GM12878 (cell line): Measurements from ENCODE around the gene CAMK2D. TPM values are rescaled to one million over a fixed set of nuclear protein-coding genes. Genes with fewer than 3 reads are reported as not detected.

Experiments used
- ATAC-seq: fragments of 200-7000 bp; cut with Tn5 transposase; 3 replicates; pipeline ENCODE4 v1.9.1; 2020; ENCODE audit warnings: mild to moderate bottlenecking, moderate library complexity
- BruUV-seq: library from RNA; stranded (reverse); fragments of 400-500 nt; replicated peaks from 2 replicates; lab custom pipeline; 2021; lab: Mats Ljungman, UMichigan
- CTCF ChIA-PET: fragments of 300-600 bp; sonication (Branson Sonifier 250); formaldehyde crosslinking; extraction: SDS; loops from one replicate; lab custom pipeline; 2021; ENCODE audit warnings: inconsistent platforms; lab: Yijun Ruan, JAX
- POLR2A ChIA-PET: fragments of 350-600 bp; formaldehyde crosslinking; extraction: SDS; loops from one replicate; lab custom pipeline; 2021; ENCODE audit warnings: inconsistent platforms; lab: Charles Lee
- RAD21 ChIA-PET: fragments of 300-600 bp; sonication (Branson Sonifier 250); formaldehyde crosslinking; loops from one replicate; lab custom pipeline; 2023; ENCODE audit warnings: antibody characterized with exemption; ENCODE audit not compliant: unreplicated experiment; lab: Charles Lee
- SMC1A ChIA-PET: fragments of 300-600 bp; sonication (Branson Sonifier 250); formaldehyde crosslinking; loops from one replicate; lab custom pipeline; 2023; ENCODE audit not compliant: unreplicated experiment, uncharacterized antibody; lab: Charles Lee
- DNase-seq: peaks from one replicate; pipeline ENCODE4 v3.0.0-alpha.2; 2011; ENCODE audit warnings: low read depth, low spot score
- FAIRE-seq: peaks from 3 replicates; lab custom pipeline; 2011; peaks lifted over from hg19 to GRCh38; lab: Jason Lieb, UNC
- H2AFZ ChIP-seq: 2 replicates; pipeline ENCODE4 v1.6.0; 2011; ENCODE audit warnings: low read depth, low read length, control low read depth; ENCODE audit not compliant: control insufficient read depth
- H3K27ac ChIP-seq: 2 replicates; pipeline ENCODE4 v1.5.1; 2011; ENCODE audit warnings: control low read depth; ENCODE audit not compliant: control insufficient read depth, insufficient read depth
- H3K27me3 ChIP-seq, 2 experiments: replicated peaks in 1 of 2; 2 replicates each; pipeline versions ENCODE4 v1.6.0 to v1.6.1; 2011; ENCODE audit warnings: low read length in 1 of 2; ENCODE audit not compliant: control insufficient read depth in 2 of 2, insufficient read depth in 2 of 2
- H3K36me3 ChIP-seq, 2 experiments: 2 replicates each; pipeline ENCODE4 v1.5.1; 2011; ENCODE audit warnings: low read length in 1 of 2; ENCODE audit not compliant: control insufficient read depth in 2 of 2, insufficient read depth in 2 of 2
- H3K4me1 ChIP-seq: 2 replicates; pipeline ENCODE4 v1.6.1; 2011; ENCODE audit warnings: mild to moderate bottlenecking, low read length, moderate library complexity, mixed read lengths; ENCODE audit not compliant: control insufficient read depth, insufficient read depth
- H3K4me2 ChIP-seq: 2 replicates; pipeline ENCODE4 v1.6.0; 2011; ENCODE audit warnings: control low read depth; ENCODE audit not compliant: control insufficient read depth, insufficient read depth
- H3K4me3 ChIP-seq: fragments of 200-600 bp; sonication (generic); 2 replicates; pipeline ENCODE4 v1.5.1; 2016
- H3K79me2 ChIP-seq: 2 replicates; pipeline ENCODE4 v1.6.0; 2011; ENCODE audit warnings: low read length; ENCODE audit not compliant: control insufficient read depth, insufficient read depth
- H3K9ac ChIP-seq: 2 replicates; pipeline ENCODE4 v1.8.0; 2011; ENCODE audit warnings: low read length, control low read depth, mixed read lengths; ENCODE audit not compliant: control insufficient read depth, insufficient read depth
- H3K9me3 ChIP-seq: replicated peaks from 3 replicates; pipeline ENCODE4 v1.5.1; 2011; ENCODE audit warnings: mild to moderate bottlenecking, low read length; ENCODE audit not compliant: control insufficient read depth, insufficient read depth
- H4K20me1 ChIP-seq: 2 replicates; pipeline ENCODE4 v1.6.0; 2011; ENCODE audit not compliant: control insufficient read depth, insufficient read depth
- CEBPB ChIP-seq, 2 experiments: fragments of 150-350 bp in 1 of 2; IDR thresholded peaks; 2 replicates each; pipeline ENCODE4 v1.6.1; 2012 to 2014; ENCODE audit warnings: low read depth in 2 of 2, low read length in 2 of 2, borderline replicate concordance in 1 of 2, inconsistent platforms in 1 of 2
- CHD1 ChIP-seq: IDR thresholded peaks from 2 replicates; pipeline ENCODE4 v1.6.1; 2012; ENCODE audit warnings: low read depth, low read length, improper control_type of control experiment
- FOS ChIP-seq: IDR thresholded peaks from 3 replicates; pipeline ENCODE4 v1.6.1; 2011; ENCODE audit warnings: borderline replicate concordance; ENCODE audit not compliant: insufficient read length; ENCODE audit errors: extremely low read depth
- GABPA ChIP-seq: IDR thresholded peaks from 2 replicates; pipeline ENCODE4 v1.6.1; 2014; ENCODE audit warnings: antibody characterized with exemption, low read depth, mild to moderate bottlenecking, inconsistent platforms
- LARP7 ChIP-seq: fragments of 450-650 bp; IDR thresholded peaks from 2 replicates; pipeline ENCODE4 v1.6.1; 2017; ENCODE audit warnings: mild to moderate bottlenecking
- MYB ChIP-seq: fragments of 150-350 bp; IDR thresholded peaks from 2 replicates; pipeline ENCODE4 v1.6.1; 2014; ENCODE audit warnings: mild to moderate bottlenecking, low read depth, low read length, borderline replicate concordance
- NFYB ChIP-seq: IDR thresholded peaks from 2 replicates; pipeline ENCODE4 v1.6.1; 2011; ENCODE audit warnings: low read depth, mild to moderate bottlenecking, low read length, improper control_type of control experiment, moderate library complexity; ENCODE audit not compliant: insufficient read depth
- RELA ChIP-seq: fragments of 450-650 bp; IDR thresholded peaks from 2 replicates; pipeline ENCODE4 v1.8.0; 2014; ENCODE audit warnings: borderline replicate concordance; ENCODE audit not compliant: partially characterized antibody
- SMAD5 ChIP-seq: IDR thresholded peaks from 2 replicates; pipeline ENCODE4 v1.6.1; 2016; ENCODE audit warnings: antibody characterized with exemption, low read depth
- SREBF2 ChIP-seq: IDR thresholded peaks from 2 replicates; pipeline ENCODE4 v1.6.1; 2012; ENCODE audit warnings: mild to moderate bottlenecking, low read length
- STAT3 ChIP-seq: IDR thresholded peaks from 2 replicates; pipeline ENCODE4 v1.6.1; 2011; ENCODE audit warnings: low read depth, low read length, improper control_type of control experiment
- TARDBP ChIP-seq: IDR thresholded peaks from 2 replicates; pipeline ENCODE4 v1.6.1; 2016; ENCODE audit warnings: borderline replicate concordance
- TCF12 ChIP-seq: IDR thresholded peaks from 2 replicates; pipeline ENCODE4 v1.6.1; 2011; ENCODE audit warnings: low read depth, mild to moderate bottlenecking, low read length
- ZNF207 ChIP-seq: fragments of 450-650 bp; IDR thresholded peaks from 2 replicates; pipeline ENCODE4 v1.6.1; 2014; ENCODE audit warnings: antibody characterized with exemption, mild to moderate bottlenecking, borderline replicate concordance
- ZNF622 ChIP-seq: fragments of 450-650 bp; IDR thresholded peaks from 2 replicates; pipeline ENCODE4 v1.6.1; 2017; ENCODE audit warnings: mild to moderate bottlenecking, inconsistent platforms
- WGBS: methylation state at CpG from one replicate; pipeline ENCODE4 v1.1.6; 2016; ENCODE audit warnings: low lambda C conversion rate; ENCODE audit not compliant: insufficient replicate concordance, insufficient coverage; ENCODE audit errors: missing lambda C conversion rate; 5-methylcytosine and 5-hydroxymethylcytosine counted together
- in situ Hi-C: fragments of 300-500 bp; cut with MboI; formaldehyde crosslinking; loops from 9 replicates; pipeline ENCODE4 v1.14.3; 2018; ENCODE audit warnings: mixed read lengths
- intact Hi-C: fragments of 100-400 bp; cut with micrococcal nuclease; formaldehyde crosslinking; loops from one replicate; pipeline ENCODE4 v1.14.2; 2022; ENCODE audit not compliant: unreplicated experiment
- polyA plus RNA-seq, 11 experiments: library from polyadenylated mRNA; depleted of rRNA in 4 of 11; unstranded in 6 of 11; stranded (reverse) in 5 of 11; fragments of >200 nt; fragmentation: Nextera tagmentation in 4 of 11; fragmentation: Illumina TruSeq in 1 of 11; extraction: Ambion mirVana in 4 of 11; extraction: Trizol in 1 of 11; gene quantifications; 1 replicate in 1 of 11; 2 replicates in 10 of 11; pipeline versions ENCODE4 v1.2.1 to v1.2.3, GENCODE V29; 2011 to 2016; ENCODE audit warnings: inconsistent platforms in 2 of 11, missing spikeins in 2 of 11, low read depth in 1 of 11
- total RNA-seq, 4 experiments: library from RNA; depleted of rRNA in 3 of 4; stranded (reverse); fragments of >200 nt in 3 of 4; fragmentation: Illumina TruSeq in 1 of 4; extraction: Trizol in 1 of 4; gene quantifications; 2 replicates each; pipeline versions ENCODE4 v1.2.1 to v1.2.3, GENCODE V29; 2013 to 2021
- TF ChIP-seq, protein P1 (sequence below): IDR thresholded peaks from 2 replicates; pipeline ENCODE4 v1.6.1; 2012; ENCODE audit warnings: low read depth, low read length, improper control_type of control experiment

The CAMK2D gene
- total and polyA plus RNA-seq, 10 of the 15 experiments (the other 5 are each of a cell fraction or from before 2014, with no cell fraction given): 6.9 to 88.5 (median 12.9) TPM

DNA sequence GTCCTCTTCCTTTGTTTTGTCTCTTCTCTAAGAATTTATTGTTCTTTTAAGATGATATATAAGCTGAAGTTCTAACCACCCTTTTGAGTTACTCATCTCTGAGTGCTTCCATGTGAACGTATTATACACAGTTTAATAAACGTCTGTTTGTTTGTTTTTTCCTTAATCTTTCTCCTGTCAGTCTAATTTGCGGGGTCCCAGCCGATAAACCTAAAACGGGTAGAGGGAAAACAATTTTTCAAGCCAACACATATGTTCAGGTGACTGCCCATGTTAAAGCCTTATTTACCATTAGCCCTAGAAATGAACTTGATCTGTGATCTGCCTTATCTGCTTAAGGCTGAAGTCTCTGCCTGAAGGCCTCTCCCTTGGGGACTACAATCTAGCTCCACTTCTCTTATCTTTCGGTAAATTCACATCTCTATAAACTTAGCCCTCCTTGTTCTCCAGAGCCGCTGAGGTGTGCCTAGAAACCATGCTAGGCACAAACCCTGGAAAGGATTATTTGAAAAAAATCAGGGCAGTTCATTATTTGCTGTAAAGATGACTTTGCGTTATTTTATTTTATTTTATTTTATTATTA, 158.8 kb downstream of the CAMK2D start (continued):
- TF ChIP-seq TCF12: no peak
- no peak for TF ChIP-seq MYB
- TF ChIP-seq STAT3: no peak
- TF ChIP-seq, protein P1, sequence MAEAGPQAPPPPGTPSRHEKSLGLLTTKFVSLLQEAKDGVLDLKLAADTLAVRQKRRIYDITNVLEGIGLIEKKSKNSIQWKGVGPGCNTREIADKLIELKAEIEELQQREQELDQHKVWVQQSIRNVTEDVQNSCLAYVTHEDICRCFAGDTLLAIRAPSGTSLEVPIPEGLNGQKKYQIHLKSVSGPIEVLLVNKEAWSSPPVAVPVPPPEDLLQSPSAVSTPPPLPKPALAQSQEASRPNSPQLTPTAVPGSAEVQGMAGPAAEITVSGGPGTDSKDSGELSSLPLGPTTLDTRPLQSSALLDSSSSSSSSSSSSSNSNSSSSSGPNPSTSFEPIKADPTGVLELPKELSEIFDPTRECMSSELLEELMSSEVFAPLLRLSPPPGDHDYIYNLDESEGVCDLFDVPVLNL: no peak
- TF ChIP-seq CHD1: no peak
- TF ChIP-seq NFYB: no peak
- no peak for TF ChIP-seq ZNF207
- no peak for TF ChIP-seq ZNF622
- no peak for TF ChIP-seq GABPA
- no peak for TF ChIP-seq RELA

DNA sequence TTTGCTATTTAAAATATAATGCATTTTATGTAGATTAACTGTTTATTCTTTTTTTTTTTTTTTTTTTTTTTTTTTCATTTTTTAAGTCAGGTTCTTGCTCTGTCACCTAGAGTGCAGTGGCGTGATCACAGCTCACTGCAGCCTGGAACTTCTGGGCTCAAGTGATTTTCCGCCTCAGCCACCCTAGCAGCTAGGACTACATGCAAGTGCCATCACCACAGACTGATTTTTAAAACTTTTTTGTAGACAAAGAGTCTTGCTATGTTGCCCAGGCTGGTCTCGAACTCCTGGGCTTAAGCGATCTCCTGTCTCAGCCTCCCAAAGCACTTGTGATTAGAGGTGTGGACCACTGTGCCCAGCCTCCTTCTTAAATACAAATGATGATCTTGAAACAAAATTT, 159.9 kb downstream of the CAMK2D start:
- no peaks in the 10 kb centered on the region for H4K20me1 ChIP-seq
- no peak overlapping the region for H3K4me3 ChIP-seq
- TF ChIP-seq CEBPB (IDR thresholded peaks at IDR 0.05; ENCODE audit: borderline replicate concordance in 1 of 2, low read depth in 2 of 2, low read length in 2 of 2): no peak
- TF ChIP-seq ZNF207: no peak
- TF ChIP-seq FOS: no peak
- no peak for TF ChIP-seq TARDBP
- TF ChIP-seq SREBF2: no peak
- no peak for TF ChIP-seq CHD1
- TF ChIP-seq SMAD5: no peak
- TF ChIP-seq LARP7: no peak
- H2AFZ ChIP-seq: no peak overlapping the region
- H3K4me2 ChIP-seq: no peak overlapping the region
- FAIRE-seq (no peak), ATAC-seq (no peak), DNase-seq (no peak)
- H3K9me3 ChIP-seq: no peaks in the 10 kb centered on the region
- H3K9ac ChIP-seq: no peak overlapping the region
- H3K27me3 ChIP-seq: no peaks in the 10 kb centered on the region
- in situ Hi-C loops: no loop called here
- no TSS peak for BruUV-seq
- 100% methylated on average over 3 of the region's 4 CpGs for whole genome bisulfite sequencing
- intact Hi-C loops: no loop called here
- H3K36me3 ChIP-seq: no peaks in the 10 kb centered on the region
- no peaks in the 10 kb centered on the region for H3K4me1 ChIP-seq
- ChIA-PET SMC1A (interaction anchor here (1.0 to 1.9 kb wide), 4 partner anchors 12 to 110 kb away, joined by 3 to 6 read pairs (median 4); no protein-coding TSS in a partner anchor), RAD21 (interaction anchor here (1.1 to 1.4 kb wide), 3 partner anchors 10 to 34 kb away, joined by 3 to 5 read pairs (median 4); no protein-coding TSS in a partner anchor), CTCF (interaction anchor here (1.1 to 1.2 kb wide), 2 partner anchors 18 to 21 kb away, joined by 3 read pairs; no protein-coding TSS in a partner anchor), POLR2A (interaction anchor here (1.2 kb wide), 1 partner anchor 13 kb away, joined by 4 read pairs; no protein-coding TSS in a partner anchor)
- no peaks in the 10 kb centered on the region for H3K79me2 ChIP-seq
- no peak overlapping the region for H3K27ac ChIP-seq
